Activated T-helper 9 cell treated with anti-CD3 and anti-CD28 coated beads, Interleukin-2, amount 50 U/mL, for 16 hours (primary cell): ENCODE measurements around the gene TBC1D32.
"Not testable (repeated sequence)": the region's sequence is repeated elsewhere in the genome, so short reads cannot be mapped to it uniquely, and the experiment has no call there.

Source experiments
- DNase-seq: peaks from one replicate; pipeline ENCODE4 v3.0.0-alpha.2; 2020; ENCODE audit warnings: low read depth

TBC1D32 gene

DNA sequence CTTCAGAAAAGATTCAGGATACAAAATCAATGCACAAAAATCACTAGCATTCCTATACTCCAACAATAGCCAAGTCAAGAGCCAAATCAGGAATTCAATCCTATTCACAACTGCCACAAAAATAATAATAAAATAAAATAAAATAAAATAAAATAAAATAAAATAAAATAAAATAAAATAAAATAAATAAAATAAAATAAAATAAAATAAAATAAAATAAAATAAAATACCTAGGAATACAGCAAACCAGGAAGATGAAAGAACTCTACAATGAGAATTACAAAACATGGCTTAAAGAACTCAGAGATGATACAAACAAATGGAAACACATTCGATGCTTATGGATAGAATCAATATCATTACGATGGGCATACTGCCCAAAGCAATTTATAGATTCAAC, 120.9 kb downstream of the TBC1D32 start:
- DNase-seq = not testable (repeated sequence)

DNA sequence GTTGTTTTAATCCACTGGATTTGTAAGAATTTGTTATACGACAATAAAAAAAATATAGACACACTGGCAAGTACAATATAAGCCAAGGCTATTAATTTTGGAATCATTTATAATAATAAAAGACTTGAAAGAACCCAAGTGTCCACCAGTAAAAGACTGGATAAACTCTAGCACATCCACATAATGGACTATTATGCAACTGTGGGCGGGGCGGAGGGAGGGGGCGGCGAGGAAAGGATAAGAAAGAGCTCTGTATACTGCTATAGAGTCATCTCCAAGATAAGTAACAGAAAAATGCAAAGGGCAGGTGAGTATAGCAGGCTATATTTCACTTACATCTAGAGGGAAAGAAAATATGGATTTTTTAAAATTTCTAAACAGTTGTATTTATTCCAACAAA, 123.3 kb downstream of the TBC1D32 start:
- no peak for DNase-seq

GRCh38 chr6:121205569-121205968, 128.7 kb downstream of the TBC1D32 start:
- DNase-seq = no peak

DNA sequence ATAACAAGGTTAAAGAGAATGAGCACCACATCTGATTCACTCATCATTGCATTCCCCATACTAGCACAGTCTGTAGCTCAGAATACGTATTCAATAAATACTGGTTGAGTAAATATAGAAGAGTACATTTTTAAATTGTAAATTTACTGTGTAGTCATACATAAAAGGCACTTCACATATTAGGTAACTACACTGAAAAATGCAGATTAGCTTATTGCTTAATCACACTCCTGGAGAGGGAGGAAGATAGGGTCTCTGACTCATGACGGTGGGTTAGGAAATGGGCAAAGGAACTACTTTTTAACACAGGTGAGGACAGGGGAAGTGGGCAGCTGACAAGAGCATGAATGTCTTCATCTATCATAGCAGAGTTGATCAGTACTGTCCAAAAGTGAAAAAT, 133.2 kb downstream of the TBC1D32 start:
- DNase-seq = no peak

DNA sequence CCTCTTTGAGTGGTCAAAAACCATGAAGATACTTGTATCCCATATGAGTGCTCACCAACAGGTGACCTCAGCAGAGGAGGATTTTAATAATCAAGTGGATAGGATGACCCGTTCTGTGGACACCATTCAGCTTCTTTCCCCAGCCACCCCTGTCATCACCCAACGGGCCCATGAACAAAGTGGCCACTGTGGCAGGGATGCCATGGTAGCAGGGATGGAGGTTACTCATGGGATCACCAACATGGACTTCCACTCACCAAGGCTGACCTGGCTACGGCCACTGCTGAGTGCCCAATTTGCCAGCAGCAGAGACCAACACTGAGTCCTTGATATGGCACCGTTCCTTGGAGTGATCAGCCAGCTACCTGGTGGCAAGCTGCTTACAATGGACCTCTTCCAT, 138.2 kb downstream of the TBC1D32 start:
- DNase-seq = not testable (repeated sequence)

DNA sequence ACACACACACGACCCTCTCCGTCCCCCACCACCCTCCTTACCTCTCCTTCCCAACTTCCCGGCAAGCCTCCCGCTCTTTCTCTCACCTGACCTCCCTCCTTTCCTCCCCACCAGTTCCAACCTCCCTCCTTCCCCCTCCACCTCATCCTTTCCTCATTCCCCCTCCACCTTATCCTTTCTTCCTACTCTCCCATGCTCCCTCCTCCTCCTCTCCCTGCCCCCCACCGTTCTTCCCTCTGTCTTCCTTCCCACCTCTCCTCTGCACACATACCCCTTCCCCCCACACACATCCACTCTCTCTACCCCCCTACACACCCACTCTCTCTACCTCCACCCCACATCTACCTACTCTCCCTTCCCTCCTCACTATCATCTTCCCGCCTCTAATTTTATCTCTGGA, 144.2 kb downstream of the TBC1D32 start:
- no peak for DNase-seq

DNA sequence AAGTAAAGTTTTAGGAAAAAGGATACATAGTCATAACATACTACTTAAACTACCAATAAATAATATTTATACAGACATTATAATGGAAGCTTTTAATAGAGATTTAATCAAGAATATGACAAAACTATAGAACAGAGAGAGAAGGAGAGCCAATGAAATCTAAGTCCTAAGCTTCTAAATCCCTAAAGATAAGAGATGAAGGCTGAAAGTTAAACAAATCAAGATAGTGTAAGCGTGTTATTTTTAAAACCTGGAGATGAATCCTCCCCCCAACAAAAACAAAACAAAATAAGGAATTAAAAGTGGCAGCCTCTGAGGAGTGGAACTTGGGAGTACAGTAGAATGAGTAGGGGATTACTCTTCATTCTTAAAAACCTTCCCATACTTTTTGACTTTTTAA, 145.9 kb downstream of the TBC1D32 start:
- no peak for DNase-seq

- DNase-seq = no peak
Observed at GRCh38 chr6:121187833-121188200, 146.5 kb downstream of the TBC1D32 start.

DNA sequence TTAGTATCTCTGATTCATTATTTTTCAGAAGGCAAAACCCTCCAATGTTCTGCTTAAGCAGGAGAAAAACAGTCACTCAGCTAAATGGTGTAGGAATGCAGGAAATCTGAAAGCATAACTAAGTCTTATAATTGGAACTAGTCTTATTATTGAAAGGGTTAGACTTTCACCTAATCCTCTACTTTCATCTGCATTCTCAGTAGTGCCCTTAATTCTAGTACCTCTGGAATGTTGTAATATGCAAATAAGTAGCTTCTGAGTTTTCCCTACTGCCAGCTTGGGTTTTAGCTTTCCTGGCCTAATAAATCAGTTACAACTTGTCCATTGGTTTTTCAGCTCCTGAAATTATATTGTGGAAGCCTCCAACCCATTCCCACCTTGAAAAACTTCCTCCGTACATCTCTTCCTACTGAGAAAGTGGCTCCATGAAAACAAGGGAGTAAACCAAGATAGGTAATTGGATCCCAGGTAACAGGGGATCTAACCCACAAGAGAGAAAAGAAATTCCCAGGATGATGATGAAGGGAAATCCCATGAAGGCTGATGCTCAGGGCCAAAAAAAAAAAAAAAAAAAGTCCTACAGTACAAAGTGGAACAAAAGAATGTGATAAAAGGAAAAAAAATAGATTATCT, 147.0 kb downstream of the TBC1D32 start:
- no peak for DNase-seq

DNA sequence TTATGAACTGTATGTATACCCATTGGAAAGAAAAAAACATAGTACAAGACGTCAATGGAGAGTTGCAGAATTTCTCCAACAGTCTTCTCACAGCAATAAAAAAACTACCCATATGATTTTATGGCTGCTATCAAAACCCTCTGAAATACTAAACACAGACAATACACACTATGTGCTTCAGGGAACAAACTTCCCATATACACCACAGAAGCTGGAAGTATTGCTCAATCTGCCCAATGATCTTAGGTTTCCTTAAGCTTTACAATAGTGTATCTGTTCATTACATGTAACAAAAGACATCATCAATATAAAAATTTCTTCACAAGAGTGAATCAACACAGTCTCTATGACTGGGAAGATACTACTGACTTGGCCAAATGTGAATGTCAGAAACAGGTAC, 150.5 kb downstream of the TBC1D32 start:
- DNase-seq = no peak

DNA sequence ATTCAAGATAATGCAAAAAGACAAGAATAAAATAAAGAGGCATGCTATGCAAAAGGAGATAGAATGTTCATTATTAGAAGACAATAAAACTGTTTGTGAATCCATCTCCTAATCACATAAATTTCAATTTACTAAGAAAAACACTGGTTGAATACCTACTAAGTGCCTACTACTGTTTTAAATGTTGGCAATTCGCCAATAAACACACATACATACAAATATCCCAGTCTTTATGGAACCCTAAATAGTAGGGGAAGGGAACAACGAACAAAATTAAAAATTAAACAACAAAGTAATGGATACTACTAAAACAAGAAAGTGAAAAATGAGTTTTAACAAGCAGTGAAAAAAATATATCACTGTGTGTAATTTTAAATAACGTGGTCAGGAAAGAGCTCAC, 158.5 kb downstream of the TBC1D32 start:
- no peak for DNase-seq

DNA sequence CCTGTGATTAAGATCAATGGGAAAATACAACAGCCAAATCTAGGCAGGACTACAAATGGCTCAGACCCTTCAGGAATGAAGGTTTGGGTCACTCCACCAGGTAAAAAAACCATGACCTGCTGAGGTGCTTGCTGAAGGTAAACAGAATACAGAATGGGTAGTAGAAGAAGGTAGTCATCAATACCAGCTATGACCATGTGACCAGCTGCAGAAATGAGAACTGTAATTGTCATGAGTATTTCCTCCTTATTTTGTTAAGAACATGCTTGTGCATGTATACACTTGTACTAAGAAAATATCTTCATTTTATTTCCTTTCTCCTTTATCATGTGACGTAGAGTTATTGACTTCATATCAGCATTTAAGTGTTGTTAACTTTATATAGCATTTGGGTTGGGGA, 161.8 kb downstream of the TBC1D32 start:
- not testable (repeated sequence) for DNase-seq

GRCh38 chr6:121171879-121172278, 162.4 kb downstream of the TBC1D32 start:
- no peak for DNase-seq

GRCh38 chr6:121161886-121162285, 172.4 kb downstream of the TBC1D32 start:
- DNase-seq = no peak

DNA sequence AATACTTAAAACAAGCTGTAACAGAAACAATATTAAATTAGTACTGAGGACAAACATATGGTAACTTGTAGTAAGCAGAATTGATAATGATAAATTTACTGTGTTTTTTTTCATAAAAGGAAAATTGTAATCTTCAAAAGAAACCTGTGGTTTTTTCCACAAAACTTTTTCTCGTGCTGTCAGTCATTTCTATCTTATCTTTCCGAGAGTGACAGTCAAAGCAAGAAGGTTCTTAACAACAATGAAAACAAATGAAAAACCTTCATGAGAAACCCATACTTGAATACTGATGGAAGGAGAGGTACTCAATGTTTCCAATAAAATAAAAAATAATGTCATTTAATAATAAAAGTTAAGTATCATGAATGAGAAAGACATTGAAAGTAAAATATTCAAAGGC, 174.0 kb downstream of the TBC1D32 start:
- no peak for DNase-seq

DNA sequence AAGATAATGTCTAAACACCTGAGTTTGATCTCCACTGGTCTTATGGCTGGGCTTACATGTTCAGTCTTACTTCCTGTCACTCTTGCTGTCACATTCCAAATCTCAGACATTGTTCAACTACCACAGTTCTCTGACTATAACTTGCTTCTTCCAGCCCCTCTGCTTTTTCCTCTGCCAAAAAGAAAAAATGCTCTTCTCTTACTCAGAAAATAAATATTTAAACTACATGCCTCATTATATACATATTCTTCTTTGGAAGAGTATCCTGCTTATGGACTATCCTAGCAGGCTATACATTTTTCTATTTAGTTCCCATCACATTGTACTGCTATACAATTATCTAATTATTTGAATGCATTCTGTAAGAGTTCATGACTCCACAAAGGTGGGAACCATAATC, 175.4 kb downstream of the TBC1D32 start:
- no peak for DNase-seq

DNA sequence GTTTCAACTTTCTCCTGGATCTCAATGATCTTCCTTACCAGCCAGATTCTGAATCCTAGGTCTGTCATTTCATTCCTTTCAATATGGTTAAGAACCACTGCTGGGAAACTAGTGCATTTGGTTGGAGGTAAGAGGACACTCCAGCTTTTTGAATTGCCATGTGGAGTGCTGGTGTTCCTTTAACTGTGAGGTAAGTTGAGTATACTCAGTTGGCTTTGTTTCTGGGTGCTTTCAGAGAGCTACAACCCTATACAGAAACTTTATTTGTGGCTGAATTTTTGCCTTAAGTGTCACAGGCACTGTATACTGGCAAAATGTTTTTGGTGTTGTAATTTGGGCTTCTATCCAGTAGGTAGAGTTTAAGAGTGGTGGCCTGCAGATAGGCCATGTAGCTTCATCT, 175.8 kb downstream of the TBC1D32 start:
- no peak for DNase-seq

DNA sequence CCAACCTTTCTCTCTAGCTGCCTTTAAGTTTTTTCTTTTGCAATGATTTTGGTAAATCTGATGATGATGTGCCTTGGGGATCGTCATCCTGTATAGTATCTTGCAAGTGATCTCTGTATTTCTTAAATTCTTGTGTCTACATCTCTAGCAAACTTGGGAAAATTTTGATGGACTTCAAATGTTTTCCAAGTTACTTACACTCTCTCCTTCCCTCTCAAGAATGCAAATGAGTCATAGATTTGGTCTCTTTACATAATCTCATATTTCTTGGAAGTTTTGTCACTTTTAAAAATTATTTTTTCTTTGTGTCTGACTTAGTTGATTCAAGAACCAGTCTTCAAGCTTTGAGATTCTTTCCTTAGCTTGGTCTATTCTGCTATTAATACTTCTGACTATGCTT, 176.4 kb downstream of the TBC1D32 start:
- DNase-seq = no peak

- DNase-seq = no peak
Observed at GRCh38 chr6:121143476-121143875, 190.8 kb downstream of the TBC1D32 start.

DNA sequence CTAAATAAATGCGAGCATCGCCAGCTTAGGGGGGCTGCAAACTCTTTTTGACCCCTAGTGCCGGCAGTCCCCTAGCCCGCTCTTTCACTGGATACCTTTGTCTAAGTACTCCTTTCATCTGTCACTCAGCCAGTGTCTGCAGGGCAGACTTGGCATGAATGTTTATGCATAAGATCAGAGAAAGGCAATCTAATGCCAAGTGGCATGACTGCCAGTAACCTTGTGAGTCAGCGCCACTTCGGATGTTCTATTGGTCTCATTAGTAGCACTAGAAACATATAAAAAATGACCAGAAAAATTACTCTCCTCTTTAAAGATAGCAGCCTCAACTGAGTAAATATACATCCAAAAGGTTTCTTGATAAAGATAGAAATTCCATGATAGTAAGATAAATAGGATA, 192.2 kb downstream of the TBC1D32 start:
- no peak for DNase-seq

DNA sequence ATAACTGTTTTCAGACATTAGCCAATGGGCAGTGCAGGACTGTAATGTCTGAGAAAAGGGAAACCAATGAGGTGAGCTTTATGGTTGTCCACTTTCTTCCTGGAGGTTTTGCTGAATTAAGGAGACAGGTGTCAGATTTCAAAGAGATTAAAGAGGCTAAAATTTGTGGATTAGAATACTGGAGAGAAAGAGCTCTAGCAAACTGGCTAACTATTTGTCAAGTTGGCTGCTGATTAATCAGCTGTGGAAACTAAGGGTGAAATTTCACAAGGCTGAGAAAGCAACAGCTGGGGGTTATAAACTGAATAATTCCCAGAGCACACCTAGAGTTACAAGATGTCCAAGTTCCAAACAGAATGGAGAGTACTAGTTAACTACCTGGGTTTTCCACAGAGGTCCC, 198.9 kb downstream of the TBC1D32 start:
- DNase-seq = no peak

- DNase-seq = no peak
Observed at GRCh38 chr6:121134922-121135321, 199.4 kb downstream of the TBC1D32 start.

- no peak for DNase-seq
Observed at GRCh38 chr6:121124600-121124999, 209.7 kb downstream of the TBC1D32 start.

DNA sequence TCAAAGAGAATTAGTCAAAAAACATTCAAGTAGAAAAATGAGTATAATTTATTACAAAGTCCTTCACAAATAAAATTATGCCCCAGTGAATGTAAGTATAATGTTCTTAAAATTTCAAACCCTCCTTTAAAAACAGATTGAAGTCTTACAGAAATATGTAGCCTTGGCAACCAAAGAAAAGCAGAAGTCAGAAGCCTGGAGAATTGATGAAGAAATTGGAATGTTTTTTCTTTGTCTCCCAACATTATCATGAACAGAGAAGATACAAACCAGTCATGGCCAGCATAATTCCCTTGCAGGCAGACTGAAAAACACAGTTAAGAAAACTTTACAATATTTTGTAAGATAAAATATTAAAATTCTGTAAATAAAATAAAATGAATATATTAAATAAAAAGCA, 221.9 kb downstream of the TBC1D32 start:
- no peak for DNase-seq

DNA sequence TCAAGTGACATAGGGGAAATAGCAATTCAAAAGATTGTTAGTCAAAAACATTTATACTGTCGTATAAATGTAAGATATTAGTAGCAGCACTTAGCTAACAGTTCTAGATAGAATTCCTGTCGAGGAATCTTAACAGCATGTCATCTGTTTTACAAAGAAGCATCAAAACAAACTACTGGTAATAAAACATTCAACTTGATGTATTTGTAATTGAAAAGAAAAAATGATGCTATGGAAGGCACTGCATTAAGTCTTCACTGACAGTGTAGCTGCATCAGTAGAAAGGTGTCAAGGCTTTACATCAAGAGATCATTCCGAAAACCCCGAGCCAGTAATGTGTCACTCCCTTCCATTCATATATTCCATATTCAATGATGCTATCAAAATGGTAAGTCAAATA, 223.5 kb downstream of the TBC1D32 start:
- DNase-seq = no peak
